Measurements from ENCODE around the gene MMP17. TPM values are rescaled to one million over a fixed set of nuclear protein-coding genes. Genes with fewer than 3 reads are reported as not detected.

Gene MMP17
- total RNA-seq, 2 experiments from 2014 or later: not detected

GRCh38 chr12:131829356-131829747 lies 1.2 kb downstream of the MMP17 start:
- TF ChIP-seq EZH2phosphoT487 (IDR thresholded peaks at IDR 0.05; ENCODE audit: borderline replicate concordance, low read depth, low read length) (no peak), CTCF (conservative IDR thresholded peaks at IDR 0.05; ENCODE audit: low read length) (no peak)

DNA sequence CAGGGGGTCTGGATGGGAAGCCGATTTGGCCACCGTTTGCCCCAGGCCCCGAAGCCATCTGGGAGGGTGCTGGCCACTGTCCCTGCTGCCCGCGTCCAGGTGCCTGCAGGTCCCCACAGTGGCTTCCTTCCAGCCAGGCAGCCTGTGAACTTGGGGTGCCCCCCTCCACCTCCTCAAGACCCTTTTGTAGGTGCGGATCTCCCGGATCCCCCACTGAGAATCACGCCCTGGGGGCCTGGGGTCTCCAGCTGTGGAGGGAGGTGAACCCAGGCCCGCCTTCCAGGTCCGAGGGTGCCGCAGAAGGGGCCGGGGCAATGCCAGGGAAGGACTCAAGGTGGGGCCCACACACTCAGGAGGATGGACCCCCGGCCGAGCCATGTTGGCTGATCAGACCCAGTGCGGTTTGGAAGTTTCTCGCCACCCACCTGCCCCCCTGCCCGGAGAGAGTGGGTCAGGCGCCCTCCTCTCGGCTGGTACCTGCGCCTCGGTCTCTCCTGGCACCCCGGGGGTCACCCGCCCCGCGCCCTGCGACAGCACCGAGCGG lies 1.7 kb downstream of the MMP17 start:
- H3K4me2 ChIP-seq (ENCODE audit: low read length): no peak overlapping the region
- no peaks in the 10 kb centered on the region for H3K4me1 ChIP-seq (ENCODE audit: insufficient read depth, low read length, poor library complexity, severe bottlenecking)
- DNase-seq (ENCODE audit: low spot score): no peak
- BruUV-seq (replicated peaks): no TSS peak
- no peak overlapping the region for H3K4me3 ChIP-seq (ENCODE audit: low read depth, low read length, poor library complexity, severe bottlenecking)
- ChIA-PET CTCF (ENCODE audit: unreplicated experiment) (no interaction called here), POLR2A (no interaction called here)
- no peaks in the 10 kb centered on the region for H3K9me2 ChIP-seq (ENCODE audit: insufficient read depth, low read length)
- H3K79me2 ChIP-seq (ENCODE audit: insufficient read depth, low read depth, low read length): no peaks in the 10 kb centered on the region
- H2AFZ ChIP-seq (ENCODE audit: low read length): no peak overlapping the region
- H3K9me3 ChIP-seq (ENCODE audit: low read length): no peaks in the 10 kb centered on the region
- no peaks in the 10 kb centered on the region for H4K20me1 ChIP-seq (ENCODE audit: insufficient read depth, low read length)
- TF ChIP-seq EZH2phosphoT487 (IDR thresholded peaks at IDR 0.05; ENCODE audit: borderline replicate concordance, low read depth, low read length) (no peak), CTCF (conservative IDR thresholded peaks at IDR 0.05; ENCODE audit: low read length) (no peak)
- H3K27ac ChIP-seq (ENCODE audit: low read depth, low read length, poor library complexity, severe bottlenecking): no peak overlapping the region
- intact Hi-C loops (cut with micrococcal nuclease; ENCODE audit: unreplicated experiment): loop anchor here (5.0 kb wide), 1 partner anchor 223 kb away; no protein-coding TSS in a partner anchor
- H3K36me3 ChIP-seq (ENCODE audit: insufficient read depth, low read length): no peaks in the 10 kb centered on the region

More at GRCh38 chr12:131829356-131829747, 1.2 kb downstream of the MMP17 start:
- CTCF ChIA-PET (ENCODE audit: unreplicated experiment): no interaction called here
- intact Hi-C loops (cut with micrococcal nuclease; ENCODE audit: unreplicated experiment): no loop called here
- Histone ChIP-seq H3K27ac (ENCODE audit: low read depth, low read length, poor library complexity, severe bottlenecking) (no peak overlapping the region), H3K79me2 (ENCODE audit: insufficient read depth, low read depth, low read length) (no peaks in the 10 kb centered on the region), H3K36me3 (ENCODE audit: insufficient read depth, low read length) (no peaks in the 10 kb centered on the region), H3K4me2 (ENCODE audit: low read length) (no peak overlapping the region), H2AFZ (ENCODE audit: low read length) (no peak overlapping the region), H3K9me3 (ENCODE audit: low read length) (no peaks in the 10 kb centered on the region), H3K4me3 (ENCODE audit: low read depth, low read length, poor library complexity, severe bottlenecking) (no peak overlapping the region), H3K9me2 (ENCODE audit: insufficient read depth, low read length) (no peaks in the 10 kb centered on the region), H4K20me1 (ENCODE audit: insufficient read depth, low read length) (no peaks in the 10 kb centered on the region), H3K4me1 (ENCODE audit: insufficient read depth, low read length, poor library complexity, severe bottlenecking) (no peaks in the 10 kb centered on the region)
- no peak for DNase-seq (ENCODE audit: low spot score)
- POLR2A ChIA-PET: no interaction called here
- no TSS peak for BruUV-seq (replicated peaks)

DNA sequence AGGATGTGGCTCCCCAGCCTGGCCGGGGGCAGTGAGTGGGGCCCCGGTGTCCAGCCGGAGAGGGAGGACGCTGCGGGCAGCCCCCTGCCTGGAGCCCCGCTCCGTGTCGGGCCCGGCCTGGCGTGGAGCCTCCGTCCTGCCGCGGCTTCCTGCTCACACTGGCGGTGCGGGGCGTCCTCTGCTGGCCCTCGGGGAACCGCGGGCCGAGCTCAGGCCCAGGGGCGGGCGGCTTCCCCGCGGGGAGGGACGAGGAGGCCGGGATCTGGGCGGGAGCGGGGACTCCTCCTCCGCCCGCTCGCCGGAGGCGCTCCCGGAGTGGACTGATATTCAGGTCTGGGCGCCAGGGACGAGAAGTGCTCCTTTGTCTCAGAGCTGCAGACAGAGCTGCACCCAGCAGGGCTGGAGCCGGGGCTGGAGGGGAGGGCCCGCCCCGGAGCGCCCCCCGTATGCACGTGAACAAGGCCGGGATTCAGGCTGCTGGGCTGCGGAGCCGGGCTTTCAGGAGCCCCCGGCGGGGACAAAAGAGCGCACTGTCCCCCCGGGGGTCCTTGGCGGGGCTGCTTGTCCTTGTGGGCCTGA lies 2.2 kb downstream of the MMP17 start:
- BruUV-seq (replicated peaks): no TSS peak
- no peaks in the 10 kb centered on the region for H3K79me2 ChIP-seq (ENCODE audit: insufficient read depth, low read depth, low read length)
- DNase-seq (ENCODE audit: low spot score): peak; percentile 14
- no peaks in the 10 kb centered on the region for H3K9me3 ChIP-seq (ENCODE audit: low read length)
- intact Hi-C loops (cut with micrococcal nuclease; ENCODE audit: unreplicated experiment): loop anchor here (5.0 kb wide), 1 partner anchor 223 kb away; no protein-coding TSS in a partner anchor
- no peak overlapping the region for H3K4me3 ChIP-seq (ENCODE audit: low read depth, low read length, poor library complexity, severe bottlenecking)
- no peak overlapping the region for H2AFZ ChIP-seq (ENCODE audit: low read length)
- no peaks in the 10 kb centered on the region for H3K36me3 ChIP-seq (ENCODE audit: insufficient read depth, low read length)
- POLR2A ChIA-PET: interaction anchor here (0.7 kb wide), 1 partner anchor 49 kb away, joined by 4 read pairs; no protein-coding TSS in a partner anchor
- TF ChIP-seq EZH2phosphoT487 (IDR thresholded peaks at IDR 0.05; ENCODE audit: borderline replicate concordance, low read depth, low read length): no peak
- TF ChIP-seq CTCF (conservative IDR thresholded peaks at IDR 0.05; ENCODE audit: low read length): peak; percentile 47
- CTCF ChIA-PET (ENCODE audit: unreplicated experiment): no interaction called here
- H3K4me2 ChIP-seq (ENCODE audit: low read length): no peak overlapping the region
- no peaks in the 10 kb centered on the region for H4K20me1 ChIP-seq (ENCODE audit: insufficient read depth, low read length)
- no peaks in the 10 kb centered on the region for H3K9me2 ChIP-seq (ENCODE audit: insufficient read depth, low read length)
- H3K4me1 ChIP-seq (ENCODE audit: insufficient read depth, low read length, poor library complexity, severe bottlenecking): no peaks in the 10 kb centered on the region
- H3K27ac ChIP-seq (ENCODE audit: low read depth, low read length, poor library complexity, severe bottlenecking): no peak overlapping the region

All from OCI-LY7 (cell line).